Caco-2 (cell line): Measurements from ENCODE around the gene CDC42BPG. TPM values are rescaled to one million over a fixed set of nuclear protein-coding genes. Genes with fewer than 3 reads are reported as not detected.

Experiments used
- BruUV-seq: library from RNA; stranded (reverse); fragments of 400-500 nt; replicated peaks from 2 replicates; lab custom pipeline; 2021; lab: Mats Ljungman, UMichigan
- CTCF ChIA-PET: fragments of 300-600 bp; sonication (Branson Sonifier 250); formaldehyde crosslinking; loops from one replicate; lab custom pipeline; 2022; ENCODE audit warnings: antibody characterized with exemption; lab: Charles Lee
- POLR2A ChIA-PET: fragments of 300-600 bp; sonication (Branson Sonifier 250); formaldehyde crosslinking; loops from one replicate; lab custom pipeline; 2022; ENCODE audit warnings: antibody characterized with exemption; lab: Charles Lee
- DNase-seq, 2 experiments: peaks; one replicate each; pipeline versions ENCODE4 v3.0.0 to v3.0.0-alpha.2; 2020 to 2022
- H3K27me3 ChIP-seq: replicated peaks from 2 replicates; pipeline ENCODE4 v1.6.0; 2011; ENCODE audit warnings: low read length; ENCODE audit not compliant: control insufficient read depth, insufficient read depth
- H3K36me3 ChIP-seq: 2 replicates; pipeline ENCODE4 v1.5.1; 2011; ENCODE audit warnings: low read length; ENCODE audit not compliant: control insufficient read depth, insufficient read depth
- H3K4me1 ChIP-seq: fragments of 250-450 bp; sonication (Bioruptor Pico); 2 replicates; pipeline ENCODE4 v1.5.1; 2020; ENCODE audit warnings: mild to moderate bottlenecking
- H3K4me3 ChIP-seq: 2 replicates; pipeline ENCODE4 v1.5.1; 2011; ENCODE audit warnings: low read depth, mild to moderate bottlenecking, control low read depth, low read length
- H3K9me3 ChIP-seq: fragments of 250-450 bp; sonication (Bioruptor Pico); 2 replicates; pipeline ENCODE4 v1.5.1; 2020; ENCODE audit warnings: mild to moderate bottlenecking, moderate library complexity
- H3K27ac Mint-ChIP-seq: one replicate; pipeline ENCODE4 v1.8.0; 2022; ENCODE audit warnings: mixed read lengths; ENCODE audit not compliant: unreplicated experiment
- H3K27me3 Mint-ChIP-seq: one replicate; pipeline ENCODE4 v1.8.0; 2022; ENCODE audit warnings: mixed read lengths; ENCODE audit not compliant: insufficient read depth, unreplicated experiment
- H3K36me3 Mint-ChIP-seq: one replicate; pipeline ENCODE4 v1.8.0; 2022; ENCODE audit warnings: mild to moderate bottlenecking, mixed read lengths; ENCODE audit not compliant: insufficient read depth, unreplicated experiment
- H3K4me1 Mint-ChIP-seq: one replicate; pipeline ENCODE4 v1.8.0; 2022; ENCODE audit warnings: low read depth, mixed read lengths; ENCODE audit not compliant: unreplicated experiment
- H3K4me3 Mint-ChIP-seq: one replicate; pipeline ENCODE4 v1.8.0; 2022; ENCODE audit warnings: mild to moderate bottlenecking, moderate library complexity, mixed read lengths; ENCODE audit not compliant: unreplicated experiment
- H3K9me3 Mint-ChIP-seq: one replicate; pipeline ENCODE4 v1.8.0; 2022; ENCODE audit warnings: mixed read lengths; ENCODE audit not compliant: unreplicated experiment
- CTCF ChIP-seq, 2 experiments: fragments of 200-600 bp in 1 of 2; IDR thresholded peaks; 1 replicate in 1 of 2; 2 replicates in 1 of 2; pipeline versions ENCODE4 v1.5.1 to v1.8.0; 2011 to 2022; ENCODE audit warnings: antibody characterized with exemption in 1 of 2, control low read depth in 1 of 2, inconsistent platforms in 1 of 2, low read depth in 1 of 2, low read length in 1 of 2, mild to moderate bottlenecking in 1 of 2, moderate library complexity in 1 of 2; ENCODE audit not compliant: insufficient read depth in 1 of 2, severe bottlenecking in 1 of 2, unreplicated experiment in 1 of 2
- intact Hi-C: fragments of 100-400 bp; cut with micrococcal nuclease; formaldehyde crosslinking; loops from one replicate; pipeline ENCODE4 v1.10.0; 2022; ENCODE audit not compliant: unreplicated experiment
- total RNA-seq: library from RNA; stranded (reverse); gene quantifications from 2 replicates; pipeline ENCODE4 v1.2.3, GENCODE V29; 2022

The CDC42BPG gene
- total RNA-seq, 1 experiment from 2014 or later: 29.1 TPM

- peaks cover 6% of the 10 kb centered on the region for H3K36me3 ChIP-seq
- Mint-ChIP-seq H3K4me3 (no peak overlapping the region), H3K27me3 (no peaks in the 10 kb centered on the region), H3K36me3 (peaks cover 50% of the 10 kb centered on the region), H3K4me1 (peaks cover 53% of the 10 kb centered on the region), H3K27ac (peak overlapping the region; percentile 82), H3K9me3 (no peaks in the 10 kb centered on the region)
- H3K4me3 ChIP-seq: no peak overlapping the region
- TF ChIP-seq CTCF (IDR thresholded peaks at IDR 0.05; ENCODE audit: insufficient read depth in 1 of 2, low read depth in 1 of 2, low read length in 1 of 2, severe bottlenecking in 1 of 2, unreplicated experiment in 1 of 2): no peak
- CTCF ChIA-PET: interaction anchor here (1.0 to 5.0 kb wide), 4 partner anchors 8 to 45 kb away, joined by 4 to 51 read pairs (median 12); partner anchors contain the start of gene EHD1
- H3K4me1 ChIP-seq: peaks cover 76% of the 10 kb centered on the region
- no TSS peak for BruUV-seq
- intact Hi-C loops: no loop called here
- H3K9me3 ChIP-seq: no peaks in the 10 kb centered on the region
- POLR2A ChIA-PET: interaction anchor here (1.1 kb wide), 1 partner anchor 109 kb away, joined by 3 read pairs; the partner anchor contains the start of gene SF1
- no peaks in the 10 kb centered on the region for H3K27me3 ChIP-seq
- DNase-seq: no peak
These were observed 42.8 kb upstream of the CDC42BPG start for GRCh38 chr11:64887234-64887756.

DNA sequence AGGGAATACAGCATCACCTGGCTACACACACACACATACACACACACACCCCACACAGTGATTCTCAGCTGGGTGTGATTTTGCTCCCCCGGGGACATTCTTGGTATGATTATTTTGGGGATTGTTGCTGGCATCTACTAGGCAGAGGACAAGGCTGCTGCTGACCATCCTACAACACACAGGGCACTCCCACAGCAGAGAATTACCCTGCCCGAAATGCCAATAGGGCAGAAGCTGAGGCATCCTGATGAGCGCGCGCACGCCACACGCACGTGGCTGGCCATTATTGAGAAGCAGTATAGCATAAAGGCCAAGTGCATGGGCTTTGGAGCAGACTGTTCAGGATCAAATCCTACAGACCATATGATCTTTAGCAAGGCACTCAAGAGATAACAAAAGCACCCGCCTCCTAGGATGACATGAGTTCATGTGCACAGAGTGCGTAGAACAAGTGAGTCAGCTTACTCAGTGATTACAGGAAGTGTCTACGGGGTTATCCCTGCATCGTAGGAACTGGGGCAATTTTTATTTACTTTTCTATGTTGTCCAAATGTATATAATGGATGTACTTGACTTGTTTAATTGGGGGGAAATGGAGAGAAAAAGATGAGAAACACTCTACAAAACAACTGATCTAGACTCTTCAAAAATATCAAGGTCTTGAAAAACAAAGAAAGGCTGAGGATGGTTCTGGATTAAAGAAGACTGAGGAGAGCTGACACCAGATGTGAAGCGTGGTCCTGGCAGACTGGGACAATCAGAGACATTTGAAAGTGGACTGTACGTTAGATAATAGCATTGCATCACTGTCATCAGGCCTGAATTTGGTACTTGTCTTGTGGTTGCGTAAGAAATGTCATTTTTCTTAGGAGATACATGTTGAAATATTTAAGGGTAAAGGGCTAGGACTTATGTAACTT, 41.2 kb upstream of the CDC42BPG start:
- Mint-ChIP-seq H3K36me3 (peaks cover 36% of the 10 kb centered on the region), H3K27ac (peak overlapping the region; percentile 23), H3K4me3 (peak overlapping the region; percentile 2), H3K9me3 (no peaks in the 10 kb centered on the region), H3K27me3 (no peaks in the 10 kb centered on the region), H3K4me1 (peaks cover 39% of the 10 kb centered on the region)
- DNase-seq: peak in 1 of 2 experiments; percentile 50
- no peaks in the 10 kb centered on the region for H3K27me3 ChIP-seq
- no peak for TF ChIP-seq CTCF (IDR thresholded peaks at IDR 0.05; ENCODE audit: insufficient read depth in 1 of 2, low read depth in 1 of 2, low read length in 1 of 2, severe bottlenecking in 1 of 2, unreplicated experiment in 1 of 2)
- CTCF ChIA-PET: interaction anchor here (1.2 kb wide), 2 partner anchors 38 to 128 kb away, joined by 3 to 4 read pairs; partner anchors contain the start of gene ARL2
- peaks cover 59% of the 10 kb centered on the region for H3K4me1 ChIP-seq
- intact Hi-C loops: no loop called here
- BruUV-seq: TSS peak; percentile 2
- H3K36me3 ChIP-seq: no peaks in the 10 kb centered on the region; the same call in 1 of the 2 replicates
- POLR2A ChIA-PET: no interaction called here
- no peak overlapping the region for H3K4me3 ChIP-seq
- H3K9me3 ChIP-seq: no peaks in the 10 kb centered on the region

DNA sequence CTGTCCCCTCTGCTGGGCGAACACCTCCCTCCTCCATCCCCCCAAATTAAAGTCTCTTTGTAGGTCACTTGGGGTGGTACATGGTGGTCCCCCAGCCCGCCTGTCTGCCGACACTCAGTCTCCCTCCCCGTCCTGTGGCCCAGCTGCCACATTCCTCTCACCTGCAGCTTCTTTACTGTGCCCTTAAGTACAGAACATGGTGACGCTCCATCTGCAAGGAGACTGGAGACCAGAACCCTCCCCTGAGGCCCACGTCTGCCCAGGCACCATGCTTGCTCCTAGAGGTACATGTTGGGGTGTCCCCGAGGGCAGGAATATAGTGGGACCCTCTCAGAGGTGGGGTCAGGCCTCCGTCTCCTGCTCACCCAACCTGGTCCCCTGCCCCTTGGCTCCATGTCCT, 39.6 kb upstream of the CDC42BPG start:
- H3K4me3 ChIP-seq: no peak overlapping the region
- H3K9me3 ChIP-seq: no peaks in the 10 kb centered on the region
- Mint-ChIP-seq H3K4me1 (peaks cover 40% of the 10 kb centered on the region), H3K36me3 (peaks cover 35% of the 10 kb centered on the region), H3K9me3 (no peaks in the 10 kb centered on the region), H3K27me3 (no peaks in the 10 kb centered on the region), H3K4me3 (no peak overlapping the region), H3K27ac (peak overlapping the region; percentile 84)
- no peak for DNase-seq
- H3K4me1 ChIP-seq: peaks cover 48% of the 10 kb centered on the region
- intact Hi-C loops: no loop called here
- no TSS peak for BruUV-seq
- ChIA-PET CTCF (no interaction called here), POLR2A (no interaction called here)
- no peak for TF ChIP-seq CTCF (IDR thresholded peaks at IDR 0.05; ENCODE audit: insufficient read depth in 1 of 2, low read depth in 1 of 2, low read length in 1 of 2, severe bottlenecking in 1 of 2, unreplicated experiment in 1 of 2)
- H3K27me3 ChIP-seq: no peaks in the 10 kb centered on the region
- no peaks in the 10 kb centered on the region for H3K36me3 ChIP-seq
